ENCODE results near the gene CTSE.

Gene CTSE

DNA sequence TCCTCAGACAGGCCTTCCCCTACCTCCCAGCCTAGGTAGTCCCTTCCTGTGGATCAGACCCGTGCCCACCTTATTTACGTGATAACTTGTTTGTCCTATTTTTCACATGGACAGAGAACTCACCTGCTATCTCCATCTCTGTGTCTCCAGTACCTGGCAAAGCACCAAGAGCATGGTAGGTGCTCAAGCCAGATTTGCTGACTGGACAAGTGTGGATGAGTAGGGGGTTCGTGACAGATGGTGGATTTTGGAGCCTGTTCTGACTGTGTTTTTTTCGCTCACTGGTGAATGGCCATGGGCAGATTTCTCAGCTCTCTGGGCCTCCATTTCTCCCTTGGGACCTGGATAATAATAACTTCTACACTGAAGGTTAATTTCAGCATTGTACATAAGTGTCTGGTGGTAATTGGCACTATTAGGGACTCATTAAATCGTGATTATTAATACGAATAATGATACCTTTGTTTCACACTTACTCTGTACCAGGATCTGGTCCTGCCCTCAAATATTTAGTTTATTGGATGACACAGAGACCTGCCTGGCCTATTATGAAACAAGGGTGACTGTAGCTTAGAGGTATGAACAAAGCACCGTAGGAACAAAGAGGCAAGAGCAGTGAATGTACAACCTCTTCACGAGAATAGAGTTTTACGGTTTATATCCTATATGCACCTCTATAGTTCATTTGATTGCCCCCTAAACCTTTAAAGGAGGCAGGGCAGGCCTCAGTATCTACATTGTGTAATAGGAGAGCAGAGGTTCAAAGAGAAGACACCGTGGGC lies 56.0 kb downstream of the CTSE start:
- no peak for DNase-seq

DNA sequence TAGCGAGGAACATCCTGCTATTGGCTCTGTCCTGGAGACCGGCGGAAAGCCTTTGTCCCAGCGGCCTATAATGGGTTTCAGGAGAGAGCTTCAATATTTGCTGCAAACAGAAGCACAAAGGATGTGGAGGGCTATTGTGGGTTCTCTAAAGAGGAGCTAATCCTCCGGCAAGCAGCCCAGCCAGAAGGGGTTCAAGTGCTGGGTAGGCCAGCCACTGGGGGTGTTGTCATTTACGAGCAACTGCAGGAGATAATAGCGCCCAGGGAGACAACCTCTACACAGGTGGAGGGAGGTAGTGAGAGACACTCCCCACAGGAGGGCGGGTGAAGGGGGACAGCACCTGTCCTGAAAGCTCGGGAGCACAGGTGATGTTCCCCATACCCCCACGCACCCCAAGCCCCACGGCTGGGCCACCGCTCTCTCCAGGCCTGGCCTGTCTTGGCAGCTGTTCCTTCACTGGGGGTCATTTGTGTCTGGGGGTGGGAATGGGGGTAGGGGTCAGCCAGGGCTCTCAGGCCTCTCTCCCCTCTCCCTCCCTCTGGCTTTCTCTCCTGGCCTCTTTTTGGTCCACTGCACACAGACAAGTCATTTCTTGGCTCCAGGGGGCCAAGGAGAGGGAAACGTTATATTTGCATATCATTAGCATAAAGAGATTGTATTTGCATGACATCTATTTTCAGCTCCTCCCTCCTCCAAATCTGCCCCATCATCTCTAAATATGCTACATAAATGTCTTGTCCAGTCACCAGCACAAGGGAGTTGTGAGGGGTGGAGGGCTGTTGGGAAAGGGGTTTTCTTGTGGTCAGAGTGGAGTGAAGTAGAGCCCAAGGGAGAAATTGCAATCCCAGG lies 58.4 kb downstream of the CTSE start:
- no peak for DNase-seq

DNA sequence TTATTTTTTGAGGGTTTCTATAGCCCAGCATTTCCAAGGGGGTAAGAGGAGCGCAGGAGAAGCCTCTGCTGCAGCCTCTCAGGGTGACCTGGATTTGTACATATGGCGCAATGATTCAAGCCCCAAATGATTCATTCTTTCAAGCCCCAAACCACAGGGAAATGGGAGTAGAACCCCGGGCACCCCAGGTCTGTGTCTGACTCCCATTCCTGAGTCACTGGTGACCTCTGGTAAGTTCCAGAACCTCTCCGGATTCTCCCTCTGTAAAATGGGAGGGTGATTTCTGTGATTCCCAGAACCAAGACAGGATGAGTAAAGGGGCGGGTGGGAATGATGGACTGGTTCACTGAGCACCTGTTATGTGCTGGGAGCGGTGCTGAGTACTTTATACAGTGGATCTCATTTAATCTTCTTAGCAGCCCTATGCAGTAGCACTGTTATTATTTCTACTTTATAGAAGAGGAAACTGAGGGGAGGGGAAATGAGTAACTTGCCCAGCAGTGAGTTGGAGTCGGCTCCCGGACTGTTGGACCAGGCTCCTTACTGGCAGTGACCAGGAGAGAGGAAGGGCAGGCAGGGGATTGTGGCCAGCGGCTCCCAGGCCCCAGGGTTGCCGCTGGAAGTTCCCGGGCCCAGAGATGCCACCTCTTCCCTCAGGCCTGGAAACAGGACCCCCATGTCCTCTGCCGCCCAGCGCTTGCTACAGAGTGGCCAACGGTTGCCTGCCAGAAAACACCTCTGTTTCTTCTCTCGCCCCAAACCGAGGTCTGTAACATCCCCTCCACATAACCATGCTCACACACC lies 60.1 kb downstream of the CTSE start:
- peak; percentile 18 for DNase-seq

DNA sequence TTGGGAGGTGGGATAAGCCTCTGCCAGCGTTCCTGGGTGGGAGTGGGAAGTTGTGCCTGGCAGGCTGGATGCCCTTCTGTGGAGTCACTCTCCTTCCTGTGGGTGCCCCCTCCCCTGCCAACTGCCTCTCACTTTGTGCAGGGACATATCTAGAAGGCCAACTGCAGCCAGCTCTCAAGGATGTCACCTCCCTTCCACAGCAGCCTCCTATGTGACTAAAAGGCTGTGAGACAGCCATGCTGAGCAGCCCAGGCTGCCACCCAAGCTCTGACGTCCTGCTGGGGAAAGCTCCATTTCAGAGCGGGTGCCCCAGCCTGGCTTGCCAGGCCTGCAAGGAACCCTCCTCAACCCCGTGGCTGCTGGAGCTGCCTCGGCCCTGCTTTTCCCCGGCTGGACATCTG lies 60.9 kb downstream of the CTSE start:
- DNase-seq: no peak

DNA sequence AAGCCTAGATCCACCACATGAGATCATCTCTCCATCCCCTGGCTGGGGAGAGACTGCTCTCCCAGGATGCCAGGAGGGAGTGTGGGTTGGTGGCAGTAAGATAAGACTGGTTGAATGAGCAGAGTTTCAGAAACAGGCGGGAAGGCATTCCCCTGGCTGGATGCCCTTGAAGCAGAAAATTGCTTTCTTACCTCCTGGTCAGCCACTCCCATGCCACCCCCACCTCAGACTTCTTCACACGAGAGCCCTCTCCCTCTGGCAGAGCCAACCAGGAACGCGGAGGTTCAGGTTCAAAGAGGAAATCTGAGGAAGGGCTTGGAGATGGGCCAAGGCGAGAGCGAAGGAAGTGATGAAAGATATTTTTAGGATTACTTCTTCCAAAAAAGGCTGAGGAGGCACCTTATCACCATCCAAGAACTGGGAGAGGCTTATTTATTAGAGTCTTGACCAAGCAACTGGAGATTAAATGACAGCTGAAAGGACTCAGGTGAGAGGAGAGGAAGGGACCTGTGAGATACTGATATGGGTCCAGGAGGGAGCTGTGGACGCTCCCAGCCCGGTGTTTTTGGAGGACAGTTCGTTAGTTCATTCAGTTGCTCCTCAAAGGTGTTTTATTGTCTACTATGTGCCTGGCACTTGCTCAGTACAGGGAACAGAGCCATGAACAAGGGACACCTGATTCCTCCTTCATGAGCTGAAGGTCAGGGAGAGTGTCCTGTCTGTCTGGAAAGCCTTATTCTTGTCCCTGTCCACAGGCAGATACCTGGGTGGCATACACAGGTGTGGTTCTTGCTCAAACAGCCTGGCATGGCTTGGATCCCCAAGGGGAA lies 61.5 kb downstream of the CTSE start:
- no peak for DNase-seq

- peak; percentile 45 for DNase-seq
Observed at GRCh38 chr1:205961405-205961804, 62.3 kb downstream of the CTSE start.

GRCh38 chr1:205959789-205960188 lies 63.9 kb downstream of the CTSE start:
- no peak for DNase-seq
